Thyroid gland (tissue), 4 donors: Measurements from ENCODE around the gene METTL22. TPM values are rescaled to one million over a fixed set of nuclear protein-coding genes. Genes with fewer than 3 reads are reported as not detected.
"Not testable (repeated sequence)": the region's sequence is repeated elsewhere in the genome, so short reads cannot be mapped to it uniquely, and the experiment has no call there.

Experiments used
- DNase-seq, 2 donors: peaks; one replicate each; pipeline ENCODE4 v3.0.0-alpha.2; 2019
- H3K27ac ChIP-seq, 3 donors: fragments of 200-600 bp; sonication (generic); 1 replicate in 2 of 3; 2 replicates in 1 of 3; pipeline ENCODE4 v1.5.1; 2016 to 2019; ENCODE audit warnings: mild to moderate bottlenecking in 1 of 3, moderate library complexity in 1 of 3
- H3K27me3 ChIP-seq: fragments of 200-600 bp; sonication (generic); one replicate; pipeline ENCODE4 v1.5.1; 2019
- H3K36me3 ChIP-seq, 2 donors: fragments of 200-600 bp; sonication (generic); one replicate each; pipeline ENCODE4 v1.5.1; 2016 to 2019
- H3K4me1 ChIP-seq, 2 donors: fragments of 200-600 bp; sonication (generic); one replicate each; pipeline ENCODE4 v1.5.1; 2017 to 2019
- H3K4me3 ChIP-seq, 3 donors: fragments of 200-600 bp; sonication (generic); replicated peaks in 1 of 3; 1 replicate in 2 of 3; 2 replicates in 1 of 3; pipeline ENCODE4 v1.5.1; 2016; ENCODE audit warnings: mild to moderate bottlenecking in 1 of 3
- H3K9me3 ChIP-seq: fragments of 200-600 bp; sonication (generic); one replicate; pipeline ENCODE4 v1.5.1; 2017
- CTCF ChIP-seq, 6 experiments: fragments of 200-600 bp in 3 of 6; fragments of 450-650 bp in 3 of 6; sonication (generic) in 3 of 6; IDR thresholded peaks; one replicate each; pipeline ENCODE4 v1.5.1; 2016 to 2019; ENCODE audit warnings: antibody characterized with exemption in 6 of 6, mild to moderate bottlenecking in 2 of 6, inconsistent platforms in 1 of 6, moderate library complexity in 1 of 6
- POLR2A ChIP-seq, 2 donors: fragments of 450-650 bp; IDR thresholded peaks; one replicate each; pipeline ENCODE4 v1.6.1; 2017; ENCODE audit warnings: antibody characterized with exemption in 2 of 2, mild to moderate bottlenecking in 2 of 2, moderate library complexity in 1 of 2
- WGBS, 2 donors: methylation state at CpG; one replicate each; pipeline ENCODE4 v1.1.5; 2017; 5-methylcytosine and 5-hydroxymethylcytosine counted together
- intact Hi-C: fragments of 100-400 bp; cut with DNase I; formaldehyde crosslinking; loops from one replicate; pipeline ENCODE4 v1.15.1; 2023
- total RNA-seq, 4 donors: library from RNA; depleted of rRNA; stranded (reverse); fragments of >200 nt; gene quantifications; one replicate each; pipeline ENCODE4 v1.2.3, GENCODE V29; 2016

Gene METTL22
- total RNA-seq, 4 donors from 2014 or later = 16.5 to 43.2 (median 18.8) TPM

DNA sequence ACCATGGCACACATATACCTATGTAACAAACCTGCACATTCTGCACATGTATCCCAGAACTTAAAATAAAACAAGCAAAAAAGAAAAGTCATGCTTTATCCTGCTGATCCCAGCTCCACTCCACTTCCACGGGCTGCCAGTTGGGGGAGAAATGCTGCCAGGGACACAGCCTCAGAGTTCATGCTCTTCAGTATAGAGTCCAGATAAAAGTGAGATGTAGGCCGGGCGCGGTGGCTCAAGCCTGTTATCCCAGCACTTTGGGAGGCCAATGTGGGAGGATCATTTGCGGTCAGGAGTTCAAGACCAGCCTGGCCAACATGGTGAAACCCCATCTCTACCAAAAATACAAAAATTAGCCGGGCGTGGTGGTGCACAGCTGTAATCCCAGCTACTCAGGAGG lies 30.5 kb downstream of the METTL22 start:
- peak in 1 of 6 experiments; percentile 9 for TF ChIP-seq CTCF (IDR thresholded peaks at IDR 0.05)
- intact Hi-C loops, DNase-seq: not testable (repeated sequence)

GRCh38 chr16:8655184-8655717 lies 33.8 kb downstream of the METTL22 start:
- intact Hi-C loops = loop anchor here (5.0 kb wide), 2 partner anchors 142 to 227 kb away; partner anchors contain the start of genes LITAFD, PMM2 and TMEM186
- Histone ChIP-seq H3K4me3 (no peak overlapping the region), H3K27ac (no peak overlapping the region), H3K27me3 (no peaks in the 10 kb centered on the region), H3K9me3 (no peaks in the 10 kb centered on the region), H3K4me1 (no peaks in the 10 kb centered on the region), H3K36me3 (no peaks in the 10 kb centered on the region)
- no peak for DNase-seq
- TF ChIP-seq CTCF (IDR thresholded peaks at IDR 0.05) (peak in 2 of 6 experiments; percentile 12 to 28), POLR2A (IDR thresholded peaks at IDR 0.05) (no peak)
- 92 to 95% methylated on average over 1 of the region's 1 CpG for WGBS, 2 donors

More for the DNA sequence above, 30.5 kb downstream of the METTL22 start:
- not testable (repeated sequence) for H3K27me3 ChIP-seq, H3K9me3 ChIP-seq, H3K4me1 ChIP-seq, H3K4me3 ChIP-seq, H3K27ac ChIP-seq
- WGBS, 2 donors = 60 to 63% methylated on average over 6 to 7 of the region's 7 CpGs
- H3K36me3 ChIP-seq = peaks cover 9 to 11% of the 10 kb centered on the region in 2 donors

GRCh38 chr16:8656376-8656775 lies 34.9 kb downstream of the METTL22 start:
- no peaks in the 10 kb centered on the region for H3K4me1 ChIP-seq
- no peak for DNase-seq
- H3K4me3 ChIP-seq = no peak overlapping the region
- H3K27ac ChIP-seq = no peak overlapping the region
- H3K36me3 ChIP-seq = no peaks in the 10 kb centered on the region
- TF ChIP-seq POLR2A (IDR thresholded peaks at IDR 0.05) (no peak), CTCF (IDR thresholded peaks at IDR 0.05) (no peak)
- intact Hi-C loops = loop anchor here (5.0 kb wide), 2 partner anchors 141 to 226 kb away; partner anchors contain the start of genes LITAFD, PMM2 and TMEM186
- H3K9me3 ChIP-seq = no peaks in the 10 kb centered on the region
- H3K27me3 ChIP-seq = no peaks in the 10 kb centered on the region
- WGBS, 2 donors = 48 to 49% methylated on average over 3 of the region's 3 CpGs

DNA sequence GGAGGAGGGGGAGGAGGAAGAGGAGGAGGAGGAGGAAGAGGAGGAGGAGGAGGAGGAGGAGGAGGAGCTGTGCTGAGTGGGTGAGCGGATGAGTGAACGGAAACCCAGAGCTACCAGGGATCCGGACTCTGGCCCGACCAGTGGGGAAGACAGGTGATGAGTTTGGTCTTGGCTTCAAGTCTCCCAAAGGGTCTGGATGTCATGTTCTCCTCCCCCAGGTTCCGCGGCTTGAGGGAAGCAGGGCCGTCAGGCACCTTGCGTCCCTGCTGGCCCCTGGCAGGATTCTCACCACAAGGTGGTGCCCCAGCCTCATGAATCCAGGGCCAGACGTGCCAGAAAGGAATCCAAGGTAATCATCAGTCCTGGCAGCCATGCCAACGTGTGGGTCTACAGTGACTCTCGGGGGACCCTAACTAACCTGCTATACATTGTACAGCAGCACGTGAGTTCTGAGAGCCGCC lies 39.4 kb downstream of the METTL22 start:
- WGBS, 2 donors = 15 to 18% methylated on average over 8 to 10 of the region's 13 CpGs
- intact Hi-C loops = no loop called here

More for the DNA sequence above, 39.4 kb downstream of the METTL22 start:
- no peaks in the 10 kb centered on the region for H3K36me3 ChIP-seq
- no peaks in the 10 kb centered on the region for H3K9me3 ChIP-seq
- DNase-seq = peak; percentile 79 to 83
- no peak overlapping the region for H3K4me3 ChIP-seq
- H3K27ac ChIP-seq = no peak overlapping the region
- H3K27me3 ChIP-seq = no peaks in the 10 kb centered on the region
- peaks cover 4 to 23% of the 10 kb centered on the region in 2 donors for H3K4me1 ChIP-seq
- TF ChIP-seq CTCF (IDR thresholded peaks at IDR 0.05) (peak; percentile 34 to 87 (median 78)), POLR2A (IDR thresholded peaks at IDR 0.05) (no peak)
